ENCODE data around the gene C18orf63. TPM values are rescaled to one million over a fixed set of nuclear protein-coding genes. Genes with fewer than 3 reads are reported as not detected.

C18orf63 gene
- total RNA-seq, 2 experiments from 2014 or later, result not detected

GRCh38 chr18:74402806-74403433 lies 87.3 kb downstream of the C18orf63 start:
- Mint-ChIP-seq H3K27ac (no peak overlapping the region), H3K27me3 (ENCODE audit: low read depth) (no peaks in the 10 kb centered on the region), H3K9me3 (peaks cover 3% of the 10 kb centered on the region), H3K4me3 (no peak overlapping the region), H3K4me1 (ENCODE audit: low read depth) (peaks cover 26% of the 10 kb centered on the region), H3K36me3 (ENCODE audit: low read depth) (no peaks in the 10 kb centered on the region)
- CTCF ChIA-PET, result no interaction called here
- DNase-seq, result no peak
- intact Hi-C loops (cut with micrococcal nuclease), result no loop called here

- peak overlapping the region; percentile 66 for H3K4me3 Mint-ChIP-seq
- no peak for DNase-seq
- no peaks in the 10 kb centered on the region for H3K27me3 Mint-ChIP-seq (ENCODE audit: low read depth)
- H3K9me3 Mint-ChIP-seq, result peaks cover 3% of the 10 kb centered on the region
- peaks cover 30% of the 10 kb centered on the region for H3K4me1 Mint-ChIP-seq (ENCODE audit: low read depth)
- no peaks in the 10 kb centered on the region for H3K36me3 Mint-ChIP-seq (ENCODE audit: low read depth)
- peak overlapping the region; percentile 84 for H3K27ac Mint-ChIP-seq
- intact Hi-C loops (cut with micrococcal nuclease), result loop anchor here (2.0 to 5.0 kb wide), 3 partner anchors 21 to 89 kb away; partner anchors contain the start of gene CNDP2
- CTCF ChIA-PET, result interaction anchor here (1.0 kb wide), 1 partner anchor 9 kb away, joined by 4 read pairs; no protein-coding TSS in a partner anchor
Measured at GRCh38 chr18:74407888-74408287, 92.2 kb downstream of the C18orf63 start.

Other genes starting within 250 kb of the C18orf63 start
- 1 to 10 TPM; 1.2 to 1.3 TPM for gene FBXO15, start 168.0 kb upstream of the C18orf63 start, total RNA-seq
- gene TIMM21, start 167.3 kb upstream of the C18orf63 start, total RNA-seq, result 10 to 100 TPM; 35.6 to 37.7 TPM
- 10 to 100 TPM; 77.8 to 78.3 TPM for gene CYB5A, start 23.9 kb upstream of the C18orf63 start, total RNA-seq
- gene DIPK1C, start 141.5 kb downstream of the C18orf63 start, total RNA-seq, result not detected
- 100 to 1,000 TPM; 101 to 107 TPM for gene CNDP2, start 180.5 kb downstream of the C18orf63 start, total RNA-seq
- gene CNDP1, start 218.7 kb downstream of the C18orf63 start, total RNA-seq, result not detected

Measured in activated naive CD4-positive, alpha-beta T cell treated with anti-CD3 and anti-CD28 coated beads for 36 hours (primary cell).